Measurements from ENCODE around the gene TMEM74B.

DNA sequence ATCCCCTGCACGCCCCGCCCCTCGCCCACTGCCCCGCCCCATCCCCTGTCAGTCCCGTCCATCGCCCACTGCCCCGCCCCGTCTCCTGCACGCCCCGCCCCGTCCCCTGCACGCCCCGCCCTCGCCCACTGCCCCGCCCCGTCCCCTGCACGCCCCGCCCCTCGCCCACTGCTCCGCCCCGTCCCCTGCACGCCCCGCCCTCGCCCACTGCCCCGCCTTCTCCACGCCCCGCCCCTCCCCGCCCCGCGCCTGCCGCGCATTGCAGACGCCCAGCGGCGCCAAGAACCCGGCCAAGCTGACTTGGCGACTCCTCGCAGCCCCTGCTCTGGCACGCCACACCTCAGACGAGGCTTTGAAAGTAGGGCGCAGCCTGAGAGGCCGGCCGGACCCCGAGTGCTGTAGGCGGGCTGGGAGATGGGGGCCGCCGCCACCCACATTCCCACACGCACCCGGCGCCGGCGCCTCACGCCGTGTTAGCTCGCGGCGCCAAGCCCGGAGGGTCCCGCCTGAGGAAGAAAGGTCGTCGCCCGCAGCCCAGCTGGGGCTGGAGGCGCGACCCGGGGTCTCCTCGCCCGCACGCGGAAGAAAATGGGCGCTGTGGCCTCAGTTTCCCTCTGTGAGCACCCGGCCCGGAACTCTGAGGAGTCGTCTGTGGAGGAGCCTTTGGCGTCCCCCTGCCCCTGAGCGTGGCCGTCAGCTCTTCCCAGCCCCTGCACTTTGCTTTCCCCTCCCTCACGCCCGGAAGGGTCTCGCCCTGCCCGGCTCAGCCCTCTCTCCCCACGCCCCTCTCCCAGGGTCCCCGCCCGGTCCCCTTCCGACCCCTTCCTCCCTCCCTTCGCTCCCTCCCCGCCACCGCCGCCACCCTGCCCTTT, 41.2 kb upstream of the TMEM74B start, which contains the start of gene RAD21L1:
- no peak for TF ChIP-seq CTCF (IDR thresholded peaks at IDR 0.05; ENCODE audit: low read length)
- no peak for TF ChIP-seq EZH2 (IDR thresholded peaks at IDR 0.05; ENCODE audit: borderline replicate concordance, low read length)
